Ascending aorta (tissue), 2 donors: ENCODE data around the gene SPRR2F. TPM values are rescaled to one million over a fixed set of nuclear protein-coding genes. Genes with fewer than 3 reads are reported as not detected.

Experiments
- DNase-seq, 2 donors: peaks; one replicate each; pipeline ENCODE4 v3.0.0-alpha.2; 2019; ENCODE audit warnings: low spot score in 2 of 2
- H3K27ac ChIP-seq, 2 donors: fragments of 200-600 bp; sonication (generic); one replicate each; pipeline ENCODE4 v1.5.1; 2016 to 2017; ENCODE audit warnings: mild to moderate bottlenecking in 1 of 2
- H3K27me3 ChIP-seq: fragments of 200-600 bp; sonication (generic); one replicate; pipeline ENCODE4 v1.5.1; 2017
- H3K36me3 ChIP-seq, 2 donors: fragments of 200-600 bp; sonication (generic); one replicate each; pipeline ENCODE4 v1.5.1; 2016
- H3K4me1 ChIP-seq, 2 donors: fragments of 200-600 bp; sonication (generic); one replicate each; pipeline ENCODE4 v1.5.1; 2016 to 2017; ENCODE audit warnings: mild to moderate bottlenecking in 1 of 2
- H3K4me3 ChIP-seq, 2 donors: fragments of 200-600 bp; sonication (generic); one replicate each; pipeline ENCODE4 v1.5.1; 2016 to 2017; ENCODE audit warnings: mild to moderate bottlenecking in 1 of 2
- H3K9me3 ChIP-seq, 2 donors: fragments of 200-600 bp; sonication (generic); one replicate each; pipeline ENCODE4 v1.5.1; 2016
- intact Hi-C: fragments of 100-400 bp; cut with DNase I; formaldehyde crosslinking; loops from one replicate; pipeline ENCODE4 v1.15.1; 2023
- total RNA-seq: library from RNA; depleted of rRNA; stranded (reverse); fragments of >200 nt; gene quantifications from one replicate; pipeline ENCODE4 v1.1.0, GENCODE V29; 2016
- TF ChIP-seq, protein P1 (sequence below), 3 experiments: fragments of 200-600 bp in 2 of 3; fragments of 450-650 bp in 1 of 3; sonication (generic) in 2 of 3; IDR thresholded peaks; one replicate each; pipeline ENCODE4 v1.5.1; 2016 to 2019; ENCODE audit warnings: antibody characterized with exemption in 3 of 3, mild to moderate bottlenecking in 1 of 3, moderate library complexity in 1 of 3

SPRR2F gene
- total RNA-seq, 1 donor from 2014 or later = not detected

DNA sequence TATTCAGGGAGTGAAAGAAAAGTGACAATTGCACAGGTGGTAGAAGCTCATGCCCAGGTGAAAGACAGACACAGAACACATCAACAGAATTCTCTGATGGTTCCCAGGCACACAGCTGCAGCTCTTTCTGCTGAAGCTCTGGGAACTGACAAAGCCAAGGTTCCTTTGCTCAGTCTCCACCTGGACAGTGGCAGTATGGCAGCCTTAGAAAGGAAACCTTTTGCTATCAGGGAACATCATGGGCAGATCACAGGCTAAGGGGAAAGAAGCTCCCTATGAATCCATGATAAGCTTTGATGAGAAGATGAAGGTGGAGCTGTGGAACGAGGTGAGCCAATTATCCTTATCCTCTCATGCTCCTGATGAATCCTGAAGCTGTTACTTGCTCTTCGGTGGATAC is 43.1 kb downstream of the SPRR2F start:
- Histone ChIP-seq H3K27me3 (no peaks in the 10 kb centered on the region), H3K4me3 (no peak overlapping the region), H3K27ac (no peak overlapping the region), H3K36me3 (no peaks in the 10 kb centered on the region), H3K9me3 (no peaks in the 10 kb centered on the region), H3K4me1 (no peaks in the 10 kb centered on the region)
- TF ChIP-seq, protein P1, sequence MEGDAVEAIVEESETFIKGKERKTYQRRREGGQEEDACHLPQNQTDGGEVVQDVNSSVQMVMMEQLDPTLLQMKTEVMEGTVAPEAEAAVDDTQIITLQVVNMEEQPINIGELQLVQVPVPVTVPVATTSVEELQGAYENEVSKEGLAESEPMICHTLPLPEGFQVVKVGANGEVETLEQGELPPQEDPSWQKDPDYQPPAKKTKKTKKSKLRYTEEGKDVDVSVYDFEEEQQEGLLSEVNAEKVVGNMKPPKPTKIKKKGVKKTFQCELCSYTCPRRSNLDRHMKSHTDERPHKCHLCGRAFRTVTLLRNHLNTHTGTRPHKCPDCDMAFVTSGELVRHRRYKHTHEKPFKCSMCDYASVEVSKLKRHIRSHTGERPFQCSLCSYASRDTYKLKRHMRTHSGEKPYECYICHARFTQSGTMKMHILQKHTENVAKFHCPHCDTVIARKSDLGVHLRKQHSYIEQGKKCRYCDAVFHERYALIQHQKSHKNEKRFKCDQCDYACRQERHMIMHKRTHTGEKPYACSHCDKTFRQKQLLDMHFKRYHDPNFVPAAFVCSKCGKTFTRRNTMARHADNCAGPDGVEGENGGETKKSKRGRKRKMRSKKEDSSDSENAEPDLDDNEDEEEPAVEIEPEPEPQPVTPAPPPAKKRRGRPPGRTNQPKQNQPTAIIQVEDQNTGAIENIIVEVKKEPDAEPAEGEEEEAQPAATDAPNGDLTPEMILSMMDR (IDR thresholded peaks at IDR 0.05) = no peak
- no peak for DNase-seq
- intact Hi-C loops = no loop called here

Other genes starting within 250 kb of the SPRR2F start
- gene SMCP, start 235.2 kb downstream of the SPRR2F start, total RNA-seq = not detected
- not detected for gene IVL, start 205.0 kb downstream of the SPRR2F start, total RNA-seq
- not detected for gene SPRR5, start 166.3 kb downstream of the SPRR2F start, total RNA-seq
- gene SPRR4, start 142.9 kb downstream of the SPRR2F start, total RNA-seq = not detected
- gene SPRR1A, start 129.4 kb downstream of the SPRR2F start, total RNA-seq = not detected
- gene SPRR3, start 111.8 kb downstream of the SPRR2F start, total RNA-seq = 0.53 TPM
- not detected for gene SPRR1B, start 82.3 kb downstream of the SPRR2F start, total RNA-seq
- gene SPRR2D, start 72.4 kb downstream of the SPRR2F start, total RNA-seq = not detected
- not detected for gene SPRR2A, start 56.0 kb downstream of the SPRR2F start, total RNA-seq
- not detected for gene SPRR2B, start 41.9 kb downstream of the SPRR2F start, total RNA-seq
- not detected for gene SPRR2E, start 19.0 kb downstream of the SPRR2F start, total RNA-seq
- gene SPRR2G, start 37.4 kb upstream of the SPRR2F start, total RNA-seq = not detected
- not detected for gene LELP1, start 89.9 kb upstream of the SPRR2F start, total RNA-seq
- gene PRR9, start 104.1 kb upstream of the SPRR2F start, total RNA-seq = not detected
- not detected for gene LORICRIN, start 146.2 kb upstream of the SPRR2F start, total RNA-seq
- gene PGLYRP3, start 199.4 kb upstream of the SPRR2F start, total RNA-seq = not detected
- not detected for gene PGLYRP4, start 235.3 kb upstream of the SPRR2F start, total RNA-seq
- gene S100A9, start 244.3 kb upstream of the SPRR2F start, total RNA-seq = 764 TPM